K562 (cell line): Measurements from ENCODE around the gene LDLR.

Experiments used
- MAZ ChIP-seq, 2 experiments: fragments of 450-650 bp in 1 of 2; sonication (generic) in 1 of 2; formaldehyde crosslinking; IDR thresholded peaks in 1 of 2; conservative IDR thresholded peaks in 1 of 2; 2 replicates each; pipeline versions ENCODE4 v1.4.0 to v1.5.0; 2020; ENCODE audit warnings: mild to moderate bottlenecking in 1 of 2, missing genetic modification reagents in 1 of 2
- ZNF274 ChIP-seq: IDR thresholded peaks from 2 replicates; pipeline ENCODE4 v1.6.1; 2011; ENCODE audit warnings: low read depth, mild to moderate bottlenecking, low read length, moderate library complexity, borderline replicate concordance
- TF ChIP-seq, protein P1 (sequence below): IDR thresholded peaks from 3 replicates; pipeline ENCODE4 v1.6.1; 2011; ENCODE audit warnings: borderline replicate concordance, mild to moderate bottlenecking, moderate library complexity; ENCODE audit not compliant: insufficient read length; ENCODE audit errors: extremely low read depth

DNA sequence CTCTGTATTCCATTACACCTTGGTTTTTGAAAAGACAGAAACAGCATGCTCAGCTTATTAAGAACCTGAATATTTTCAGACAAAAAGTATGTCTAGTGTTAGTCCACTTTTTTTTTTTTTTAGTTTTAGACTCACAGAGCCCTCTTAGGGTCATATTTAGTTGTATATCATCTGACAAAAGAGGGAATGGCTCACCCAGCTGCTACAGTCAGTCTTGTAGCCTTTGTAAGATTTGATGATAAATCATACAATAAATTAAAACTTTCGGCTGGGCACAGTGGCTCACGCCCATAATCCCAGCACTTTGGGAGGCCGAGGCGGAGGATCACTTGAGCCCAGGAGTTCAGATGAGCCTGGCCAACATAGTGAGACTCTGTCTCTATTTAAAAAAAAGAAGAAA, 43.7 kb upstream of the LDLR start:
- TF ChIP-seq ZNF274 = no peak
- TF ChIP-seq MAZ (CRISPR knock-in tag; conservative IDR thresholded peaks at IDR 0.05 in 1 of 2, IDR thresholded peaks at IDR 0.05 in 1 of 2) = no peak
- TF ChIP-seq, protein P1, sequence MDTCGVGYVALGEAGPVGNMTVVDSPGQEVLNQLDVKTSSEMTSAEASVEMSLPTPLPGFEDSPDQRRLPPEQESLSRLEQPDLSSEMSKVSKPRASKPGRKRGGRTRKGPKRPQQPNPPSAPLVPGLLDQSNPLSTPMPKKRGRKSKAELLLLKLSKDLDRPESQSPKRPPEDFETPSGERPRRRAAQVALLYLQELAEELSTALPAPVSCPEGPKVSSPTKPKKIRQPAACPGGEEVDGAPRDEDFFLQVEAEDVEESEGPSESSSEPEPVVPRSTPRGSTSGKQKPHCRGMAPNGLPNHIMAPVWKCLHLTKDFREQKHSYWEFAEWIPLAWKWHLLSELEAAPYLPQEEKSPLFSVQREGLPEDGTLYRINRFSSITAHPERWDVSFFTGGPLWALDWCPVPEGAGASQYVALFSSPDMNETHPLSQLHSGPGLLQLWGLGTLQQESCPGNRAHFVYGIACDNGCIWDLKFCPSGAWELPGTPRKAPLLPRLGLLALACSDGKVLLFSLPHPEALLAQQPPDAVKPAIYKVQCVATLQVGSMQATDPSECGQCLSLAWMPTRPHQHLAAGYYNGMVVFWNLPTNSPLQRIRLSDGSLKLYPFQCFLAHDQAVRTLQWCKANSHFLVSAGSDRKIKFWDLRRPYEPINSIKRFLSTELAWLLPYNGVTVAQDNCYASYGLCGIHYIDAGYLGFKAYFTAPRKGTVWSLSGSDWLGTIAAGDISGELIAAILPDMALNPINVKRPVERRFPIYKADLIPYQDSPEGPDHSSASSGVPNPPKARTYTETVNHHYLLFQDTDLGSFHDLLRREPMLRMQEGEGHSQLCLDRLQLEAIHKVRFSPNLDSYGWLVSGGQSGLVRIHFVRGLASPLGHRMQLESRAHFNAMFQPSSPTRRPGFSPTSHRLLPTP = no peak
